Measurements from ENCODE around the gene KRTAP4-4. TPM values are rescaled to one million over a fixed set of nuclear protein-coding genes. Genes with fewer than 3 reads are reported as not detected.
"Not testable (repeated sequence)": the region's sequence is repeated elsewhere in the genome, so short reads cannot be mapped to it uniquely, and the experiment has no call there.

Gene KRTAP4-4
- total RNA-seq, 1 experiment from 2014 or later = not detected

GRCh38 chr17:41119696-41120690 is 40.6 kb downstream of the KRTAP4-4 start:
- DNase-seq (ENCODE audit: low read depth); in situ Hi-C loops (cut with HindIII; ENCODE audit: low pct_unique_long_range_greater_than_20kb, low sequenced_read_pairs): not testable (repeated sequence)

- in situ Hi-C loops (cut with HindIII; ENCODE audit: low pct_unique_long_range_greater_than_20kb, low sequenced_read_pairs) = no loop called here
- DNase-seq (ENCODE audit: low read depth) = no peak
Observed at GRCh38 chr17:41118721-41119120, 41.8 kb downstream of the KRTAP4-4 start.

DNA sequence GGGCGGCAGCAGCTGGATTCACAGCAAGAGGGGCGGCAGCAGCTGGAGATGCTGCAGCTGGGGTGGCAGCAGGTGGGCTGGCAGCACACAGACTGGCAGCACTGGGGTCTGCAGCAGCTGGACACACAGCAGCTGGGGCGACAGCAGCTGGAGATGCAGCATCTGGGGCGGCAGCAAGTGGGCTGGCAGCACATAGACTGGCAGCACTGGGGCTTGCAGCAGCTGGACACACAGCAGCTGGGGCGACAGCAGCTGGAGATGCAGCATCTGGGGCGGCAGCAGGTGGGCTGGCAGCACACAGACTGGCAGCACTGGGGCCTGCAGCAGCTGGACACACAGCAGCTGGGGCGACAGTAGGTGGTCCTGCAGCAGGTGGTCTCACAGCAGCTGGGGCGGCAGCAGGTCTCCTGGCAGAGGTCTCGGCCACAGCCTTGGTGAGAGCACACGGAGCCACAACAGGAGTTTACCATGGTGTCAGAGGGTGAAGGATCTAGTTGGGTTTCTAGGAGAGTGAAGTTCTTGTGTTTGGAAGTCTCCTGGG is 42.6 kb downstream of the KRTAP4-4 start, which contains the start of gene KRTAP4-11:
Gene KRTAP4-11 (minus strand): TSS at position 528 of the 541 bp plus-strand sequence. CDS start 58 bp downstream, at position 470.
- in situ Hi-C loops (cut with HindIII; ENCODE audit: low pct_unique_long_range_greater_than_20kb, low sequenced_read_pairs); DNase-seq (ENCODE audit: low read depth): not testable (repeated sequence)

GRCh38 chr17:41116297-41116696 is 44.3 kb downstream of the KRTAP4-4 start:
- in situ Hi-C loops (cut with HindIII; ENCODE audit: low pct_unique_long_range_greater_than_20kb, low sequenced_read_pairs) = no loop called here
- DNase-seq (ENCODE audit: low read depth) = no peak

DNA sequence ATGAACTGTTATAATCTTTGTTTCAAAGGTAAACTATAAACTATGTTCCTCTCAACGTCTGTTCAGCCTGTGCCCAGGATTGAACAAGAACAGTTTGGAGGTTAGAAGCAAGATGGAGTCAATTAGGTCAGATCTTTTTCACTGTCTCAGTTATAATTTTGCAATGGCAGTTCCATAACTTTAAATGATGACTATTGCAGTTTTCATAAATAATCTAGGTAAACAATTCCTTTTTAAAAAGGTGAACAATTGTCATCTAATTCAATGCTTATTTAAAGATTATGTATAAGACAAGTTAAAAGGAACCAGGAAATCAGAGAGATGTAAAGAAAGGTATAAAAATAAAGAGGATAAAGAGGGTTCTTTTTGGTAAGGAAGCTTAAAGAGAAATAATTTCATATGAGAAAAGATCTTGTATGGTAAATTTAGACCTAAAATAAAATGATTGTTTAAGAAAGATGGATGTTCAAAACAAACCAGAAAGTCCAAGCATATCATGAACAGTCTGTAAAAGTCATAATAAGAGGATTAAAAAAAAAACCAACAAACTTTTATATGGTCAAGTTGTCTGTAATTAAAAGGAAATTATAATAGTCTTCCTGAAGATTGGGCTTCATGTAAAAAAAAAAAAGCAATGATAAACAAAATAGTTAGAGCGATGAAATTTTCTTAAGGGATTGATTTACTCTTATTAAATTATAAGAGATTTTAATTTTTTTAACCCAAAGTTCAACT is 49.2 kb downstream of the KRTAP4-4 start:
- in situ Hi-C loops (cut with HindIII; ENCODE audit: low pct_unique_long_range_greater_than_20kb, low sequenced_read_pairs) = no loop called here
- DNase-seq (ENCODE audit: low read depth) = no peak

Other genes starting within 250 kb of the KRTAP4-4 start
- not detected in 2 replicates for gene KRT23, start 223.1 kb downstream of the KRTAP4-4 start, total RNA-seq (2014; rRNA removed; shearing (Covaris generic); ENCODE audit: low replicate concordance)
- gene KRT39, start 193.8 kb downstream of the KRTAP4-4 start, total RNA-seq (2014; rRNA removed; shearing (Covaris generic); ENCODE audit: low replicate concordance) = not detected in 2 replicates
- gene KRT40, start 176.4 kb downstream of the KRTAP4-4 start, total RNA-seq (2014; rRNA removed; shearing (Covaris generic); ENCODE audit: low replicate concordance) = not detected in 2 replicates
- not detected in 2 replicates for gene KRTAP3-3, start 166.6 kb downstream of the KRTAP4-4 start, total RNA-seq (2014; rRNA removed; shearing (Covaris generic); ENCODE audit: low replicate concordance)
- gene KRTAP3-2, start 160.8 kb downstream of the KRTAP4-4 start, total RNA-seq (2014; rRNA removed; shearing (Covaris generic); ENCODE audit: low replicate concordance) = not detected in 2 replicates
- not detected in 2 replicates for gene KRTAP3-1, start 151.6 kb downstream of the KRTAP4-4 start, total RNA-seq (2014; rRNA removed; shearing (Covaris generic); ENCODE audit: low replicate concordance)
- not detected in 2 replicates for gene KRTAP1-5, start 133.5 kb downstream of the KRTAP4-4 start, total RNA-seq (2014; rRNA removed; shearing (Covaris generic); ENCODE audit: low replicate concordance)
- not detected in 2 replicates for gene KRTAP1-4, start 130.6 kb downstream of the KRTAP4-4 start, total RNA-seq (2014; rRNA removed; shearing (Covaris generic); ENCODE audit: low replicate concordance)
- gene KRTAP1-3, start 125.9 kb downstream of the KRTAP4-4 start, total RNA-seq (2014; rRNA removed; shearing (Covaris generic); ENCODE audit: low replicate concordance) = not detected in 2 replicates
- not detected in 2 replicates for gene KRTAP1-1, start 119.3 kb downstream of the KRTAP4-4 start, total RNA-seq (2014; rRNA removed; shearing (Covaris generic); ENCODE audit: low replicate concordance)
- gene KRTAP2-1, start 113.4 kb downstream of the KRTAP4-4 start, total RNA-seq (2014; rRNA removed; shearing (Covaris generic); ENCODE audit: low replicate concordance) = not detected in 2 replicates
- gene KRTAP2-2, start 105.5 kb downstream of the KRTAP4-4 start, total RNA-seq (2014; rRNA removed; shearing (Covaris generic); ENCODE audit: low replicate concordance) = not detected in 2 replicates
- gene KRTAP2-3, start 100.6 kb downstream of the KRTAP4-4 start, total RNA-seq (2014; rRNA removed; shearing (Covaris generic); ENCODE audit: low replicate concordance) = not detected in 2 replicates
- gene KRTAP2-4, start 94.9 kb downstream of the KRTAP4-4 start, total RNA-seq (2014; rRNA removed; shearing (Covaris generic); ENCODE audit: low replicate concordance) = not detected in 2 replicates
- gene KRTAP4-7, start 76.6 kb downstream of the KRTAP4-4 start, total RNA-seq (2014; rRNA removed; shearing (Covaris generic); ENCODE audit: low replicate concordance) = not detected in 2 replicates
- not detected in 2 replicates for gene KRTAP4-8, start 62.6 kb downstream of the KRTAP4-4 start, total RNA-seq (2014; rRNA removed; shearing (Covaris generic); ENCODE audit: low replicate concordance)
- not detected in 2 replicates for gene KRTAP4-16, start 58.5 kb downstream of the KRTAP4-4 start, total RNA-seq (2014; rRNA removed; shearing (Covaris generic); ENCODE audit: low replicate concordance)
- gene KRTAP4-9, start 55.4 kb downstream of the KRTAP4-4 start, total RNA-seq (2014; rRNA removed; shearing (Covaris generic); ENCODE audit: low replicate concordance) = not detected in 2 replicates
- gene KRTAP4-11, start 42.4 kb downstream of the KRTAP4-4 start, total RNA-seq (2014; rRNA removed; shearing (Covaris generic); ENCODE audit: low replicate concordance) = not detected in 2 replicates
- not detected in 2 replicates for gene KRTAP4-12, start 36.6 kb downstream of the KRTAP4-4 start, total RNA-seq (2014; rRNA removed; shearing (Covaris generic); ENCODE audit: low replicate concordance)
- not detected in 2 replicates for gene KRTAP4-6, start 20.2 kb downstream of the KRTAP4-4 start, total RNA-seq (2014; rRNA removed; shearing (Covaris generic); ENCODE audit: low replicate concordance)
- not detected in 2 replicates for gene KRTAP4-5, start 10.9 kb downstream of the KRTAP4-4 start, total RNA-seq (2014; rRNA removed; shearing (Covaris generic); ENCODE audit: low replicate concordance)
- gene KRTAP4-3, start 7.5 kb upstream of the KRTAP4-4 start, total RNA-seq (2014; rRNA removed; shearing (Covaris generic); ENCODE audit: low replicate concordance) = not detected in 2 replicates
- not detected in 2 replicates for gene KRTAP4-2, start 17.5 kb upstream of the KRTAP4-4 start, total RNA-seq (2014; rRNA removed; shearing (Covaris generic); ENCODE audit: low replicate concordance)
- gene KRTAP4-1, start 24.2 kb upstream of the KRTAP4-4 start, total RNA-seq (2014; rRNA removed; shearing (Covaris generic); ENCODE audit: low replicate concordance) = not detected in 2 replicates
- not detected in 2 replicates for gene KRTAP9-1, start 29.1 kb upstream of the KRTAP4-4 start, total RNA-seq (2014; rRNA removed; shearing (Covaris generic); ENCODE audit: low replicate concordance)
- gene KRTAP9-2, start 65.9 kb upstream of the KRTAP4-4 start, total RNA-seq (2014; rRNA removed; shearing (Covaris generic); ENCODE audit: low replicate concordance) = not detected in 2 replicates
- gene KRTAP9-3, start 71.7 kb upstream of the KRTAP4-4 start, total RNA-seq (2014; rRNA removed; shearing (Covaris generic); ENCODE audit: low replicate concordance) = not detected in 2 replicates
- gene KRTAP9-8, start 77.3 kb upstream of the KRTAP4-4 start, total RNA-seq (2014; rRNA removed; shearing (Covaris generic); ENCODE audit: low replicate concordance) = not detected in 2 replicates
- gene KRTAP9-4, start 88.9 kb upstream of the KRTAP4-4 start, total RNA-seq (2014; rRNA removed; shearing (Covaris generic); ENCODE audit: low replicate concordance) = not detected in 2 replicates
- gene KRTAP9-9, start 94.6 kb upstream of the KRTAP4-4 start, total RNA-seq (2014; rRNA removed; shearing (Covaris generic); ENCODE audit: low replicate concordance) = not detected in 2 replicates
- not detected in 2 replicates for gene KRTAP9-6, start 104.6 kb upstream of the KRTAP4-4 start, total RNA-seq (2014; rRNA removed; shearing (Covaris generic); ENCODE audit: low replicate concordance)
- gene KRTAP9-7, start 115.0 kb upstream of the KRTAP4-4 start, total RNA-seq (2014; rRNA removed; shearing (Covaris generic); ENCODE audit: low replicate concordance) = not detected in 2 replicates
- not detected in 2 replicates for gene KRTAP29-1, start 142.1 kb upstream of the KRTAP4-4 start, total RNA-seq (2014; rRNA removed; shearing (Covaris generic); ENCODE audit: low replicate concordance)
- gene KRTAP16-1, start 148.6 kb upstream of the KRTAP4-4 start, total RNA-seq (2014; rRNA removed; shearing (Covaris generic); ENCODE audit: low replicate concordance) = not detected in 2 replicates
- not detected in 2 replicates for gene KRTAP17-1, start 155.0 kb upstream of the KRTAP4-4 start, total RNA-seq (2014; rRNA removed; shearing (Covaris generic); ENCODE audit: low replicate concordance)
- not detected in 2 replicates for gene KRT33A, start 190.1 kb upstream of the KRTAP4-4 start, total RNA-seq (2014; rRNA removed; shearing (Covaris generic); ENCODE audit: low replicate concordance)
- gene KRT33B, start 209.1 kb upstream of the KRTAP4-4 start, total RNA-seq (2014; rRNA removed; shearing (Covaris generic); ENCODE audit: low replicate concordance) = not detected in 2 replicates
- gene KRT34, start 221.6 kb upstream of the KRTAP4-4 start, total RNA-seq (2014; rRNA removed; shearing (Covaris generic); ENCODE audit: low replicate concordance) = 0.20 TPM in 1 of 2 replicates, not detected in the other
- gene KRT31, start 236.9 kb upstream of the KRTAP4-4 start, total RNA-seq (2014; rRNA removed; shearing (Covaris generic); ENCODE audit: low replicate concordance) = not detected in 2 replicates

Data from Caki2 (cell line).